ENCODE measurements around the gene EME1.

EME1 gene

DNA sequence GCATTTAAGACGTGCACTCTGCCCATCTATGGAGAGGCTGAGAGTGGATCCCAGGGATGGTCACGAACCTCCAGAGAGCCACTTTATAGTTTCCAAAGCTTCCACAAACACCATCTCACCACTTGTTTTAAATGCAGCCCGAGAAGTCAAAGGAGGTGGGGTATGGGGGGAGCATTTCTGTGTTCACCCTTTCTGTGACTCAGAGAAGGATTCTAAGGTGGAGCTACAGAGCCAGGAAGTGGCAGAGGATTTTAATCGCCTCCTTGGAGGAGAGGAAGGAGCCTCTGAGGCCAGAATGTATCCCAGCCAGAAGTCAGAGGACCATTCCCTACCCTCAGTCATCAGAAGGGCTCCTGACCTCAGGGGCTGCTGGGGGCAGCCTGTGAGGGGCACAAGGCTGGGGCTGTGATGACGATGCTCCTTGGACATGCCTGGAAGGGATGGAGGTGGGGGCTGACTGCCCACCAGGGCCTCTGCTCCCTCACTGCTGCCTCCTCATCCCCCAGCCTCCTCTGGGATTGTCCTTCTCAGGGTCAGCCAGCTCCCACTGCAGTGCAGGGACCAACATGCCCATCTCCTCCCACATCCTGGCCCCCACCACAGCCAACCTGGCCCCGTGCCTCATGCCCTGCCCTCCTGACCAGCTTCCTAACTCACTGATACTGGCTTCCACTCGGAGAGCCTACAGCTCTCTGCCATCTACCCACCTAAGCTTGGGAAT, 24.3 kb upstream of the EME1 start:
- DNase-seq (ENCODE audit: low read depth) = peak; percentile 75

GRCh38 chr17:50349243-50349600, 23.8 kb upstream of the EME1 start:
- no peak for DNase-seq (ENCODE audit: low read depth)

- no peak for DNase-seq (ENCODE audit: low read depth)
These were observed 22.3 kb upstream of the EME1 start for GRCh38 chr17:50350733-50351132.

DNA sequence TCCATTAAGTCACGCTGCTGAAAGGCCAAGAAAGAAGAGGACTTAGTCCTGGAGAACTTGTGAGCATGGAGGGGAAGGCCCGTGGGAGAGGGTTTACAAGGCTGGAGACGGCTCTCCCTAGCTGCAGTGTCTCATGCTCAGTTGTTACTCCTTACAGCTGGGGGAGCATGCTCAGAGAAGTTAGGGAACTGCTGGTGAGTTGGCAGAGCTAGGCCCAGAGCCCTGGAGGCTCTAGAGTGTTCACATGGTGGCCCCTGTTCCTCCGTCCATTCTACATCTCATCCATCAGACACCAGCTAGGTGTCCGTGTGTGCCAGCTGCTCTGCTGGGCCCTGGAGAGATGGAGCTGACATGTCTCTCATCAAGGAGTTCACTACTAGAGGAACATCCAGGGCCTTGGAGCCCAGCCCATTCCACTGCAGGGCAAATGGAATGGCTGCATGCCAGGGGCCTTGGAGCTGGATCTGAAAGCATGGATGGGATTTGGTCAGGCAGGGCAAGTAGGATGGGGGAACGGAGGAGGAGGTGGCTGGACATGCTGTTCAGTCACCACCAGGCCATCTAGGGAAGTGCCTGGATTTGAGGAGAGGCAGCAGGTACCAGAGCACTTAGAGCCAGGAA, 20.8 kb upstream of the EME1 start:
- DNase-seq (ENCODE audit: low read depth) = peak; percentile 61

DNA sequence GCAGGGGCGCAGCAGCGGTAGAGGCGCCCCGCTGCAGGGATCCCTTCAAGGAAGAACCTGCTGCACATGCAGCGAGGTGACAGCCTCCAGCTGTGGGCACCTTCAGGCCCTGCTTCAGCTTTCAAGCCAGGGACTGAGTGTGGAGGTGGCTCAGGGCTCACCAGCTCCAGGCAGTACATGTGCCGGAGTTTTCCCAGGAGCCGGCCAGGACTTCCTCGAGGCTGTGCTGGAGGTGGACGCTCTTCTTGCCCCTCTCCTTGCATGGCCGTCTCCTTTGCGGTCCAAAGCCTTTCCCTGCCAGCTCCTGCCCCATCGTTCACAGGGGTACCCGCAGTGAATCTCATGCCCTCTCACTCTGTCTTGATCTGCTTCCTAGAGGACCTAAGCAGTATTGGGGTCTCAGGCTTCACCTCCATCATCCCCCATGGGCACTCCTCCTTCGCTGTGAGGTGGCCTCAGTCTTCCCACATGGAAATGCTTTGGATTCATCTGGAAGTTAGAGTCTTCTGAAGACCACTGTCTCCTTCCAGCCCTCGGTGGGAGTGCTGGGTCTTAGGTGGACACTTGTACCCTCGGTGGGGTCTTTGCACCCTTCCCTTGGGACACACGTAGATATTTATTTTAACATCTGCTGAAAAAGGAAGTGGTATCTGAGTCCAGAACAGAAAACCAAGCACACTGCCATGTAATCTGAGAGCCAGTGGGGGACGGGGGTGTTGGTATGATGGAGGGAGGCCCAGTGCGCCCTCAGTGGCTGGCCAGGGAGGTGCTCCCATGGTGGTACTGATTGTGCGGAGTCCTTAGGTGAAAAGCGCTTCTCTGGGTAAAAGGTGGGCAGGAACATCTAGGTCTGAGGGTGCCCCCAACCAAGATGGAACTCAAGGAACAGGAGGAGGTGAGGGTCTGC, 20.1 kb upstream of the EME1 start:
- DNase-seq (ENCODE audit: low read depth) = no peak

DNA sequence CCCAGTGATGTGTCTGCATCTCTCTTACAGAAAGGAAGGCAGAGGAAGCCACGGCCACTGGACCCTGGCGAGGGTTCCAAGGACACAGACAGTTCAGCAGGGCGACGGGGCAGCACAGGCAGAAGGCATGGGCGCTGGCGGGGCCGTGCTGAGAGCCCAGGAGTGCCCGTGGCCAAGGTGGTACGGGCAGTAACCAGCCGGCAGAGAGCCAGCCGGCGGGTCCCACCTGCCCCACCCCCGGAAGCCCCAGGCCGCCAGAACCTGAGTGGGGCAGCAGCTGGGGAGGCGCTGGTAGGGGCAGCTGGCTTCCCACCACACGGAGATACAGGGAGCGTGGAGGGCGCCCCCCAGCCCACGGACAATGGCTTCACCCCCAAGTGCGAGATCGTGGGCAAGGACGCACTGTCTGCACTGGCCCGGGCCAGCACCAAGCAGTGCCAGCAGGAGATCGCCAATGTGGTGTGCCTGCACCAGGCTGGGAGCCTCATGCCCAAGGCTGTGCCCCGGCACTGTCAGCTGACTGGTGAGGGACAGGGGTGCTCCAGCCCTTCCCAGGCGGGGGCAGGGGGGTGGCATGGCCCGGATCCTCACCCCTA, 19.3 kb upstream of the EME1 start:
- no peak for DNase-seq (ENCODE audit: low read depth)

DNA sequence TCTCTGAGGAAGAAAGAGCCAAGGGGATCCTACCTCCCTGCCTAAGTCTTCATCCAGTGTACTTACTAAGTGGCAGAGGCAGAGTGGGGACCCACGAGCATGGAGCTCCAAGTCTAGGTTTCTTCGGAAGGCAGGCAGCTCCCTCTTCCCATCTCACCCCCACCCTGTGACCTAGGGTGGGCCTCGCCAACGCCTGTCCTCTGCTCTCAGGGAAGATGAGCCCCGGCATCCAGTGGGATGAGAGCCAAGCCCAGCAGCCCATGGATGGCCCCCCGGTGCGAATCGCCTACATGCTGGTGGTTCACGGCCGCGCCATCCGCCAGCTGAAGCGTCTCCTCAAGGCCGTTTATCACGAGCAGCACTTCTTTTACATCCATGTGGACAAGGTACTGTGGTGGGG, 18.8 kb upstream of the EME1 start:
- DNase-seq (ENCODE audit: low read depth) = no peak

- no peak for DNase-seq (ENCODE audit: low read depth)
These were observed 18.3 kb upstream of the EME1 start for GRCh38 chr17:50354776-50355175.

- DNase-seq (ENCODE audit: low read depth) = no peak
These were observed 17.7 kb upstream of the EME1 start for GRCh38 chr17:50355336-50355700.

- no peak for DNase-seq (ENCODE audit: low read depth)
These were observed 17.2 kb upstream of the EME1 start for GRCh38 chr17:50355701-50356341.

DNA sequence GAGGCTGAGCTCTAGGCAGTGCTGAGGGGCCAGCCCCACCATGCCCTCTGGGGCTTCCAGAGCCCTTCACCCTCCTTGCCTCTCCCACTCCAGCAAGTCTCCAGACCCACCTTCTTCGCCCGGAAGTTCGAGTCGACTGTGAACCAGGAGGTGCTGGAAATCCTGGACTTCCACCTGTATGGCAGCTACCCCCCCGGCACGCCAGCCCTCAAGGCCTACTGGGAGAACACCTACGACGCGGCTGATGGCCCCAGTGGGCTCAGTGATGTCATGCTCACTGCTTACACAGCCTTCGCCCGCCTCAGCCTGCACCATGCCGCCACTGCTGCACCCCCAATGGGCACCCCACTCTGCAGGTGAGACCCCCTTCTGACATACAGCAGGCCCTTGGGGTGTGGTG, 16.6 kb upstream of the EME1 start:
- DNase-seq (ENCODE audit: low read depth) = no peak

GRCh38 chr17:50356892-50357510, 16.0 kb upstream of the EME1 start:
- no peak for DNase-seq (ENCODE audit: low read depth)

DNA sequence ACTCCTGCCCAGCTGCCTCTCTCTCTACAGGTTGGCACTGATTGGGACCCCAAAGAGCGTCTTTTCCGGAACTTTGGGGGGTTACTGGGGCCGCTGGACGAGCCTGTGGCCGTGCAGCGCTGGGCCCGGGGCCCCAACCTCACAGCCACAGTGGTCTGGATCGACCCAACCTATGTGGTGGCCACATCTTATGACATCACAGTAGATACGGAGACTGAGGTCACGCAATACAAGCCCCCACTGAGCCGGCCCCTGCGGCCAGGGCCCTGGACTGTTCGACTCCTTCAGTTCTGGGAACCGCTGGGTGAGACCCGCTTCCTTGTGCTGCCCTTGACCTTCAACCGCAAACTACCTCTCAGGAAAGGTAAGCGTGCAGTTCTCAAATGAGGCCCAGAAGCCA, 14.9 kb upstream of the EME1 start:
- no peak for DNase-seq (ENCODE audit: low read depth)

GRCh38 chr17:50359005-50359699, 13.9 kb upstream of the EME1 start:
- DNase-seq (ENCODE audit: low read depth) = no peak

- no peak for DNase-seq (ENCODE audit: low read depth)
These were observed 13.0 kb upstream of the EME1 start for GRCh38 chr17:50359998-50360461.

DNA sequence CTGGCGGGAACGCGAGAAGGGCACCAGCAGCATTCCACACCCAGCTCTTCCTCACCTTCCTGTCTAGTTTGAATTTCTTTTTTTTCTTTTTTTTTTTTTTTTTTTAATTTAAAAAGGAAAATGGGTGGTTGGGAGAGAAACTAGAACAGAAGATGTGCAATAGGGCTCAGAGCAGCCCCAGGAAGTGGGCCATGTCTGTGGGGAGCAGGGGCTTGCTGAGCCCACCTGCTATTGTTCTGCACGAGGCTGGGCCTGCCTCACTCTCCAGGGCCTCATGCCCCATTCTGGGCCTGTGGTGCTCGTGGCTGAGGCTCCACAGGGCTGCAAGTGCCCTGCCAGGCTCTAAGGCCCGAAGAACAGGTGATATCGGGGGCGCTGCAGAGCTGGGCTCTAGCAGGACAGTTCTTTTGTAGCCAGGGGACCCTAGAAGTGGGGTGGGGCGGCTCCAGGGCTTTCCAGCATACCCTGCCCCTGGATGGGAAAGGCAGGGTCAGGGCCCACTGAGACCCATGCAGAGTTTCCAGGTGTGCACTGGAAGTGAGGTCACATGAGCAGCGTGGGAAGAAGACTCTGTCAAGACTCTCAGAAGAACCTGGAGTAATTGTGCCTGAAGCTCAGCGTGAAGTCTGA, 12.4 kb upstream of the EME1 start:
- no peak for DNase-seq (ENCODE audit: low read depth)

- peak; percentile 74 for DNase-seq (ENCODE audit: low read depth)
These were observed 11.2 kb upstream of the EME1 start for GRCh38 chr17:50361561-50362480.

GRCh38 chr17:50362661-50363060, 10.4 kb upstream of the EME1 start:
- DNase-seq (ENCODE audit: low read depth) = no peak
